LHCN-M2 (cell line): ENCODE data around the gene OSCAR. TPM values are rescaled to one million over a fixed set of nuclear protein-coding genes. Genes with fewer than 3 reads are reported as not detected.
"Not testable (repeated sequence)": the region's sequence is repeated elsewhere in the genome, so short reads cannot be mapped to it uniquely, and the experiment has no call there.

ENCODE experiments used
- DNase-seq: peaks from one replicate; pipeline ENCODE4 v3.0.0-alpha.2; 2012; ENCODE audit warnings: low read depth
- total RNA-seq: library from RNA; depleted of rRNA; stranded (reverse); fragments of >200 nt; gene quantifications from 2 replicates; pipeline ENCODE4 v1.2.3, GENCODE V29; 2014

OSCAR gene
- total RNA-seq, 1 experiment from 2014 or later = 0.23 TPM

GRCh38 chr19:54125713-54126112, 25.1 kb upstream of the OSCAR start:
- no peak for DNase-seq

DNA sequence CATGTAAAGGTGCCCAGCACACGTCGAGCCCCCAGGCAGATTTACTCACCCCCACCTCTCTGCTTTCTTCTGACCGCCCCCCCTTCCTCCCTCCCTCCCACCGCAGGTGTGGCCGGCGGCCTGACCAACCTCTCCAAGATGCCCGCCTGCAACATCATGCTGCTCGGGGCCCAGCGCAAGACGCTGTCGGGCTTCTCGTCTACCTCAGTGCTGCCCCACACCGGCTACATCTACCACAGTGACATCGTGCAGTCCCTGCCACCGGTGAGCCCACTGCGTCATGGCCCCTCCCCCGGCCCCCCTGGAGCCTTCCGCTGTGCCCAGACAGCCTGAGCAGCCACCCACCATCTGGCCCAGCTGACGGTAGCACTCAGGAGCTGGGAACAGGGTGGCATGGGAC, 23.8 kb upstream of the OSCAR start:
- no peak for DNase-seq

- no peak for DNase-seq
These were observed 23.1 kb upstream of the OSCAR start for GRCh38 chr19:54123682-54124081.

DNA sequence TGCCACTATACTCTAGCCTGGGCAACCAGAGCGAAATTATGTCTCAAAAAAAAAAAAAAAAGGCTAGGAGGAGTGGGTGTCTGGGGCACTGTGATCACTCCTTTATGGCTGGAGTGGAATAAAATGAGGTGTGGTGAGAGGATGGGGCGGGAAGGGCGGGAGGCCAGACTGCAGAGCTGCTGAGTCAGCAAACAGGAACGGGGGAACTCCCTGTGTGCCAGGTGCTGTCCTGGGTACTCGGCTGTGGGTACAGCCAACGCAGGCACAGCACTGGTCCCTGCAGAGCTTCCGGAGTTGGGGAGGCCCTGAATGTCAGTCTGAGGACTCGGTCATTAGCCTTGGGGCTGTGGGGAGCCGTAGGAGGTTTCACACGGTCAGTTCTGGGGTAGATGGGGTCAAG, 20.7 kb upstream of the OSCAR start:
- no peak for DNase-seq

DNA sequence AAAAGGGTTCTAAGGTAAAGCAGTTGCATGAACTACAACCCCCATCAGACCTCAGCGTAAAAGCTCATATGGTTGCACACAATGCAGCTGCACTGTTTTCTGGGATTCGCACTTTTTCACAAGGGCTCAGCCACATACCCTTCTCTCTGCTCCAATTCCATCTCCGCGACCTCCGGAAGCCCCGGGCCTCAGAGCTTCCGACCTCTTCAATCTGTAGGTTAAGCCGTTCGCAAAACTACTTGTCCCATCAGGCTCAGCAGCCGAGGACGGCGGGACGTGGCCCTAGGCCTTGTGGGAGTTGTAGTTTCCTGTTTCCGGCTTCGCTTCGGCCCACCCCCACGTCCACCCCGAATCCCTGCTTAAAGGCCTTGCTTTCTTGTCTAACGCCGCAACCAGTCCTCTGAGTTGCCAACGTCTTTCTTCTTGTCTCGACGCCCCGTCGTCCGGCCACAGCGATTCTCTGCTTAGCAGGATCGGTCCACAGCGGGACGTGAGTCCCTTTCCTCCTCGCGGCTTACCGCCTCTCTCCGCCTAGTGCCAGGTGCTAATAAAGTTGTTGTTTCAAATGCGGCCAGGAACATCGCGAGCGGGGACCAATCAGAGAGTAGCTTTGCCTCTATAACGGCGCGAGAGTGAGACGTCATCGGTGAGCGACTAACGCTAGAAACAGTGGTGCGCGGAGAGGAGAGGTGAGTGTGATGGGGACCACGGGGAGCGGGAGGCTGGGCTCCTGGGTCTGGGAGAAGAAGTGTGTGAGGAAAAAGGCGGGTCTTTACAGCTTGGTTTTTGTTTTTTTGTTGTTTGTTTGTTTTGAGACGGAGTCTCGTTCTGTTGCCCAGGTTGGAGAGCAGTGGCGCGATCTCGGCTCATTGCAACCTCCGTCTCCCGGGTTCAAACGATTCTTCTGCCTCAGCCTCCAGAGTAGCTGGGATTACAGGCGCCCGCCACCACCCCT, 14.8 kb upstream of the OSCAR start, which contains the start of the genes PRPF31 and TFPT:
Gene PRPF31, plus strand, starts transcription at position 646 of the 955 bp plus-strand sequence. CDS start 2,525 bp downstream, outside the sequence.
Gene TFPT, minus strand, starts transcription at position 549 of the 955 bp plus-strand sequence. Its CDS starts 388 bp downstream, at position 161.
- DNase-seq = peak; percentile 98

GRCh38 chr19:54114340-54115108, 13.9 kb upstream of the OSCAR start:
- no peak for DNase-seq

GRCh38 chr19:54109651-54110050, 9.0 kb upstream of the OSCAR start:
- DNase-seq = no peak

DNA sequence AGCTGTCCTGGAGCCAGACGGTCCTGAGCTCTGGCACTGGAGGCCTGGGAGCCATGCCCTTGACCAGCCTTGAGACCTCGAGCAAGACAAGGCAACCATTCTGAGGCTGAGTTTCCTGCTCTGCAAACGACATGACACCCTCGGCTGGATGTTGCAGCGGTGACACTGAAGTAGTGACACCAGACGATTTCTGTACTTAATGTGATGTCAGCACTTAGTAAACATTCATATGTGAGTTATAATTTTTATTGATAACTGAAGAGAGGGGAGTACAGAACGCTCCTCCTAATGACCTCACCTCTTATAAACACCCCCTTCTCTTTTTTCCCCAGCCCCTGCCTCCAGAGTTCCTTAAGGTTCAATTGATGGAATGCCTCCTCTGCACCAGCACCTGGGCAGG, 7.9 kb upstream of the OSCAR start:
- DNase-seq = no peak

- no peak for DNase-seq
These were observed 7.4 kb upstream of the OSCAR start for GRCh38 chr19:54107876-54108490.

DNA sequence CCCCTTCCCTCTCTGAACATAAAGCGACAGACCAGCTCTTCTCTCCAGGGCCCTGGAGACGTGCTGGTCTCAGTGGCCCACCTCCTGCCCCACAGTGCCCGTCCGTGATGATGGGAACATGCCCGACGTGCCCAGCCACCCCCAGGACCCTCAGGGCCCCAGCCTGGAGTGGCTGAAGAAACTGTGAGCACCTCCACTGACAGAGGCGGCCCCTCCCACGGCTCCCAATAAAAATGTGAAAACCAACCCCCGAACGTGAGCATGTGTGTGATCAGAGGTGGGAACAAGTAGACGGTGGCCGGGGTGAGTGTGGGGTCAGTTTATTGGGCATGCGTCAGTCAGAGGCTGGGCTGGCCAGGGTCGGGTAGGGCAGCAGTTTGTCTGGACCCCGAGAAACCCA, 6.1 kb upstream of the OSCAR start:
- DNase-seq = no peak

DNA sequence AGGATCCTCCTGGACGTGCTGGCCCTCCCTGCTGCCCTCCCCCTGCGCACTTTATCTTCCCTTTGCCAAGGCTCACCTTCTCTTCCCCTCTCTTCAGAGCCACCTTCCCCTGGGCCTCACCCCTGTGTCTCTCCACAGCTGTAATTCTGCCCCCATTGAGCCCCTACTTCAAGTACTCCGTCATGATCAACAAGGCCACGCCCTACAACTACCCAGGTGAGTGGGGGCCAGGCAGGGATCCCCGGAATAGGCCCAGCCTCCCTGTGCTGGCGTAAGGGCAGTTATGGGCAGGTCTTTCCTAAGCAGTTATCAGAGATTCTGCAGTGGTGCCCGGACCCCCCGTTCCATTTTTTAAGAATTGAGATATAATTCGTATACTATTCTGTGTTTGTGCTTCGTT, 5.2 kb upstream of the OSCAR start:
- no peak for DNase-seq

DNA sequence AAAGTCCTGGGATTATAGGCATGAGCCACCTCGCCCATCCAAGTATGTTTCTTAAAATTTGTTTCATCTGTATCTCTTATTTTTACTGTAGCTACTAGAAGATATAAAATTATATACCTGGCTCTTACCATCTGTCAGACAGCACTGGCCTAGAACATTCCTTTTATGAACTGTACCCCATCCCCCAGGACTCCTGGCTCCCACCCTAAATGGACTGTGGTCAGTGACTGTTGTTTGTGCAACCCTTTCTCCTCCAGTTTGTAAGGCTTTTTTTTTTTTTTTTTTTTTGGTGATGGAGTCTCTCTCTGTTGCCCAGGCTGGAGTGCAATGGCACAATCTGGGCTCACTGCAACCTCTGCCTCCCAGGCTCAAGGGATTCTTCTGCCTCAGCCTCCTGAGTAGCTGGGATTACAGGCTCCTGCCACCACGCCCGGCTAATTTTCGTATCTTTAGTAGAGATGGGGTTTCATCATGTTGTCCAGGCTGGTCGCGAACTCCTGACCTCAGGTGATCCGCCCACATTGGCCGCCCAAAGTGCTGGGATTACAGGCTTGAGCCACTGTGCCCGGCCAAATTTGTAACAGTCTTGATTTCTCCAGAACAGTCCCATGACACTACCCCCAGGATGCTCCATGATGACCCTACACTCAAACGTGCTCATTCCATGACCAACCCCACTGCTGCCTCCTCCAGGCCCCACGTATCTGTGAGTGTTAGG, 4.6 kb upstream of the OSCAR start:
- DNase-seq = no peak

DNA sequence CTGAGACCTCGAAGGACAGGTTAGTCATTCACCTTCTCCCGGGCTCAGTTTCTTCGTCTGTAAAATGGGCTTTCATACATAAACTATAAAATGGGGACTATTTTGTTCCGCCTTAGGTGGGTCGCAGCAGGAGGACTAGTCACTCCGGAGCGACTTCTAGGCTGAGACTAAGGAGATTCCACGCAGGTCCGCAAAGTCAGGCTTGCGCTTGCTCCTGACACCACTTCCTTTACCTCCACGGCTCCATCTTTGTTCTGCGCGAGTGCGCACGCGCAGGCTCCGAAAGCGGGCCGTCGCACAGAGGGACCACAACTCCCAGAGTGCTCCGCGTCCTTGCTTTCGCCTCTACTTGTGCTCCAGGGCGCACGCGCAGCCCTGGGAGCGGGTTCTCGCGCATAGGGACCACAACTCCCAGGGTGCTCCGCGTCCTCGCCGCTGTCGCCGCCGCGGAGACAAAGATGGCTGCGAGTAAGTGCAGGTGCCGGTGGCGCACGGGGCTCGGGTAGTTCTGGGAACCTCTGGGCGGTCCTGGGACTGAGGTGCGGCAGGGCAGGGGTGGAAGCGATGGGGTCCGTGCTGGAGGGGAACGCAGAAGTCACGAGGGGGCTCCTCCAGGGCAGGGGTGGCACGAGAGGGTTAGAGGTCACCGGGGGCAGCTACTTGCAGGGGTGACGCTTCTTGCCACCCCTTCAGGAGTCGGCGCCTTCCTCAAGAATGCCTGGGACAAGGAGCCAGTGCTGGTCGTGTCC, 2.0 kb upstream of the OSCAR start, which contains the start of gene NDUFA3:
Gene NDUFA3, plus strand, starts transcription at position 435 of the 749 bp plus-strand sequence. Its CDS starts 24 bp downstream, at position 459.
- DNase-seq = peak; percentile 97

- DNase-seq = not testable (repeated sequence)
These were observed 724 bp downstream of the OSCAR start for GRCh38 chr19:54099903-54100255.

GRCh38 chr19:54099190-54099902, 1.3 kb downstream of the OSCAR start:
- DNase-seq = no peak

DNA sequence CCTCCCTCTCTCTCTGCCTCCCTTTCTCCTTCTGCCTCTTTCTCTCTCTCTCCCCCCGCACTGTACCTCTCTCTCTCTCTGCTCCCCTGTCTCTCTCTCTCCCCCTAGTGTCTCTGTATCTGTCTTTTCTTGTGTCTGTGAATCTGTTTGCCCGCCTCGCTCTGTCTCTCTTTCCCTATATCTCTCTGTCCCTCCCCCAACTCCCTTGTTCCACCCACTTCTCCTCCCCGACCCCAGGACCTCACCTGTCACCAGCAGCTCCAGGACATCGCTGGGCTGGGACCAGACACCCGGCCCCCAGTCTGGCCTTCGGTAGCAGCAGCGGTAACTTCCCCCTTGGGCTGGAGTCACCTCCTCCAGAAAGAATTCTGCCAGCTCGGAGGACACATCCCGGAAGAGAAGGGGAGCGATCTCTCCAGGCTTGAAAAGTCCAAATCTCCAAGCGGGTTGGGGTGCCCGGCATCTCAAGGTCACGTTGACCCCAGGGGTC, 3.9 kb downstream of the OSCAR start:
- peak; percentile 66 for DNase-seq

- peak; percentile 39 for DNase-seq
These were observed 4.6 kb downstream of the OSCAR start for GRCh38 chr19:54095859-54096616.

DNA sequence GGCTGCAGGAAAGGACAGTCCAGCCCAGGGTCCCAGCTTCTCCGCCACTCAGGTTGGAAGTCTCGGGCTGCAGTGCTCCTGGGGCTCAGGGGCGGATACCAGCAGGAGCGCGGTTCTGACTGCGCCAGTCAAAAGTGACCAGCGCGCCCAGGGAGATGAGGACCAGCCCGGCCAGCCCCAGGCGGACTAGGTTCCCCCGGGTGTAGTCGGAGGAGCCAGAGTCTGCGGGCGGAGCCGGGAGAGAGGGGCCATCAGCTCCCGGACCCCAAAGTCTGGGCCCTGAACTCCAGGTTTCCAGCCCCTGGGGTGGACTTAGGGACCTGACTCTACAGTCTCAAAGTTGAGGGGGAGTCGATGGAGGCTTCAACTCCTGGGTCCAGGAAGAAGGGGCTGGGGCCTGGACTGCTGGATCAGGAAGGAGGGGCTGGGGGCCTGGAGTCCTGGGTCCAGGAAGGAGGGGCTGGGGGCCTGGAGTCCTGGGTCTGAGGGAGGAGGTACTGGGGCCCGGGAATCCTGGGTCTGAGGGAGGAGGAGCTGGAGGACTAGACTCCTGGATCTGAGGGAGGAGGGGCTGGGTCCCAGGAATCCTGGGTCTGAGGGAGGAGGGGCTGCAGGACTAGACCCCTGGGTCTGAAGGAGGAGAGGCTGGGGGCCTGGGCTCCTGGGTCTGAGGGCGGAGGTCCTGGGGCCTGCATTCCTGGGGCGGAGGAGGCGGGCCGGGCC, 5.3 kb downstream of the OSCAR start:
- no peak for DNase-seq
